SK-N-SH (cell line): ENCODE data around the gene MAGEB4. TPM values are rescaled to one million over a fixed set of nuclear protein-coding genes. Genes with fewer than 3 reads are reported as not detected.

Source experiments
- CTCF ChIA-PET: fragments of 300-600, 350-600 bp; formaldehyde crosslinking; extraction: SDS; loops from one replicate; lab custom pipeline; 2021; lab: Yijun Ruan, JAX
- POLR2A ChIA-PET: fragments of 350-600 bp; sonication (Branson Sonifier 250); formaldehyde crosslinking; extraction: SDS; loops from one replicate; lab custom pipeline; 2020; ENCODE audit warnings: antibody characterized with exemption, inconsistent platforms; lab: Yijun Ruan, JAX
- DNase-seq: peaks from one replicate; pipeline ENCODE4 v3.0.0; 2012
- H2AFZ ChIP-seq: fragments of 200-600 bp; sonication (generic); 2 replicates; pipeline ENCODE4 v1.8.1; 2016; ENCODE audit warnings: antibody characterized with exemption, mild to moderate bottlenecking, low read depth
- H3F3A ChIP-seq: fragments of 200-600 bp; sonication (generic); replicated peaks from 2 replicates; pipeline ENCODE3; 2016; ENCODE audit warnings: antibody characterized with exemption, mild to moderate bottlenecking; ENCODE audit not compliant: insufficient read depth
- H3K27ac ChIP-seq, 2 experiments: fragments of 200-500 bp in 1 of 2; fragments of 200-600 bp in 1 of 2; sonication (Bioruptor generic) in 1 of 2; sonication (generic), shearing (Covaris generic) in 1 of 2; 2 replicates each; pipeline versions ENCODE4 v1.5.1 to v1.6.1; 2014 to 2016; ENCODE audit warnings: low read depth in 2 of 2, inconsistent platforms in 1 of 2, low read length in 1 of 2, mild to moderate bottlenecking in 1 of 2, mixed read lengths in 1 of 2
- H3K27me3 ChIP-seq: fragments of 200-600 bp; sonication (generic), shearing (Covaris generic); 2 replicates; pipeline ENCODE4 v1.6.1; 2016; ENCODE audit warnings: mixed run types; ENCODE audit not compliant: insufficient read depth
- H3K36me3 ChIP-seq, 2 experiments: fragments of 200-500 bp in 1 of 2; fragments of 200-600 bp in 1 of 2; sonication (Bioruptor generic) in 1 of 2; sonication (generic) in 1 of 2; replicated peaks in 1 of 2; 2 replicates each; pipeline versions ENCODE3 to v1.5.1; 2014 to 2016; ENCODE audit warnings: low read length in 1 of 2, mild to moderate bottlenecking in 1 of 2; ENCODE audit not compliant: insufficient read depth in 2 of 2, control insufficient read depth in 1 of 2
- H3K4me1 ChIP-seq, 2 experiments: fragments of 200-500 bp in 1 of 2; fragments of 200-600 bp in 1 of 2; sonication (Bioruptor generic) in 1 of 2; sonication (generic), shearing (Covaris generic) in 1 of 2; 2 replicates each; pipeline versions ENCODE4 v1.5.1 to v1.6.1; 2014 to 2016; ENCODE audit warnings: low read depth in 1 of 2, low read length in 1 of 2, mixed run types in 1 of 2; ENCODE audit not compliant: insufficient read depth in 2 of 2, control insufficient read depth in 1 of 2
- H3K4me2 ChIP-seq: fragments of 200-600 bp; sonication (generic), shearing (Covaris generic); 2 replicates; pipeline ENCODE4 v1.6.1; 2017; ENCODE audit warnings: mixed run types
- H3K4me3 ChIP-seq, 2 experiments: fragments of 200-500 bp in 1 of 2; fragments of 200-600 bp in 1 of 2; sonication (Bioruptor generic) in 1 of 2; sonication (generic), shearing (Covaris generic) in 1 of 2; 2 replicates each; pipeline versions ENCODE4 v1.5.1 to v1.8.1; 2014 to 2016; ENCODE audit warnings: low read depth in 2 of 2, inconsistent platforms in 1 of 2, low read length in 1 of 2, mild to moderate bottlenecking in 1 of 2, mixed read lengths in 1 of 2, moderate library complexity in 1 of 2
- H3K79me2 ChIP-seq: fragments of 200-600 bp; sonication (generic); 2 replicates; pipeline ENCODE4 v1.8.1; 2017; ENCODE audit warnings: mild to moderate bottlenecking; ENCODE audit not compliant: insufficient read depth
- H3K9ac ChIP-seq: fragments of 200-600 bp; sonication (generic); 2 replicates; pipeline ENCODE4 v1.6.1; 2017; ENCODE audit warnings: mixed run types
- H3K9me2 ChIP-seq: fragments of 200-600 bp; sonication (generic); 2 replicates; pipeline ENCODE4 v1.6.1; 2017; ENCODE audit warnings: mixed run types
- H3K9me3 ChIP-seq: fragments of 200-600 bp; sonication (generic); 2 replicates; pipeline ENCODE4 v1.6.1; 2017; ENCODE audit warnings: mixed run types, mild to moderate bottlenecking, moderate library complexity
- H4K20me1 ChIP-seq: fragments of 200-600 bp; sonication (generic); 2 replicates; pipeline ENCODE4 v1.6.1; 2017; ENCODE audit warnings: mild to moderate bottlenecking, mixed run types; ENCODE audit not compliant: insufficient read depth
- CHD2 ChIP-seq: fragments of 150-350 bp; IDR thresholded peaks from 2 replicates; pipeline ENCODE4 v1.6.1; 2018; ENCODE audit warnings: low read length; ENCODE audit not compliant: partially characterized antibody
- CTCF ChIP-seq: fragments of 200-600 bp; sonication (generic); IDR thresholded peaks from 2 replicates; pipeline ENCODE4 v1.6.1; 2017; ENCODE audit warnings: antibody characterized with exemption, mild to moderate bottlenecking, moderate library complexity
- EP300 ChIP-seq, 2 experiments: IDR thresholded peaks; 2 replicates each; pipeline versions ENCODE4 v1.4.0 to v1.6.1; 2012; ENCODE audit warnings: borderline replicate concordance in 1 of 2, low read depth in 1 of 2, low read length in 1 of 2
- EZH2phosphoT487 ChIP-seq: fragments of 200-600 bp; sonication (generic); IDR thresholded peaks from 2 replicates; pipeline ENCODE4 v1.6.1; 2017; ENCODE audit warnings: low read depth, mixed run types, mild to moderate bottlenecking, antibody characterized with exemption, moderate library complexity, borderline replicate concordance
- FOSL2 ChIP-seq: IDR thresholded peaks from 2 replicates; pipeline ENCODE4 v1.4.0; 2012; ENCODE audit warnings: low read depth, mild to moderate bottlenecking, moderate library complexity, borderline replicate concordance
- FOXJ3 ChIP-seq: sonication (generic); formaldehyde crosslinking; IDR thresholded peaks from 2 replicates; pipeline ENCODE4 v1.5.1; 2020; ENCODE audit warnings: mild to moderate bottlenecking, missing genetic modification reagents
- GABPA ChIP-seq: IDR thresholded peaks from 2 replicates; pipeline ENCODE4 v1.4.0; 2012; ENCODE audit warnings: low read depth, mild to moderate bottlenecking
- GATA2 ChIP-seq: sonication (generic); formaldehyde crosslinking; IDR thresholded peaks from 2 replicates; pipeline ENCODE4 v1.5.0; 2020; ENCODE audit warnings: mild to moderate bottlenecking, missing genetic modification reagents
- JUND ChIP-seq: IDR thresholded peaks from 2 replicates; pipeline ENCODE4 v1.4.0; 2012
- MEF2A ChIP-seq: IDR thresholded peaks from 2 replicates; pipeline ENCODE4 v1.4.0; 2012; ENCODE audit warnings: low read depth, borderline replicate concordance
- MXI1 ChIP-seq: IDR thresholded peaks from 2 replicates; pipeline ENCODE4 v1.6.1; 2012; ENCODE audit warnings: mild to moderate bottlenecking, low read depth, low read length, improper control_type of control experiment
- NFIC ChIP-seq: IDR thresholded peaks from 2 replicates; pipeline ENCODE4 v1.4.0; 2012; ENCODE audit warnings: borderline replicate concordance
- RAD21 ChIP-seq: IDR thresholded peaks from 2 replicates; pipeline ENCODE4 v1.6.1; 2012; ENCODE audit warnings: mild to moderate bottlenecking, low read length
- RCOR1 ChIP-seq: fragments of 150-350 bp; IDR thresholded peaks from 2 replicates; pipeline ENCODE4 v1.6.1; 2017; ENCODE audit warnings: antibody characterized with exemption, low read length
- RFX5 ChIP-seq: IDR thresholded peaks from 2 replicates; pipeline ENCODE4 v1.6.1; 2012; ENCODE audit warnings: mild to moderate bottlenecking, improper control_type of control experiment, low read length
- RXRA ChIP-seq: IDR thresholded peaks from 2 replicates; pipeline ENCODE4 v1.4.0; 2012; ENCODE audit warnings: low read depth, mild to moderate bottlenecking, borderline replicate concordance
- SMC3 ChIP-seq: IDR thresholded peaks from 2 replicates; pipeline ENCODE4 v1.6.1; 2012; ENCODE audit warnings: low read depth, low read length, improper control_type of control experiment
- TAF1 ChIP-seq: IDR thresholded peaks from 2 replicates; pipeline ENCODE4 v1.6.1; 2012; ENCODE audit warnings: low read depth, mild to moderate bottlenecking, low read length, moderate library complexity, borderline replicate concordance
- TCF12 ChIP-seq: IDR thresholded peaks from 2 replicates; pipeline ENCODE4 v1.4.0; 2012
- USF1 ChIP-seq: IDR thresholded peaks from 2 replicates; pipeline ENCODE4 v1.4.0; 2012; ENCODE audit warnings: low read depth, borderline replicate concordance
- ZBTB33 ChIP-seq: IDR thresholded peaks from 2 replicates; pipeline ENCODE4 v1.4.0; 2012; ENCODE audit warnings: low read depth, borderline replicate concordance
- WGBS: methylation state at CpG from one replicate; pipeline ENCODE4 v1.1.6; 2017; ENCODE audit warnings: low lambda C conversion rate; 5-methylcytosine and 5-hydroxymethylcytosine counted together
- polyA plus RNA-seq, 3 experiments: library from polyadenylated mRNA; depleted of rRNA; stranded (reverse); fragments of >200 nt; gene quantifications; 2 replicates each; pipeline ENCODE4 v1.2.3, GENCODE V29; 2012
- TF ChIP-seq, protein P1 (sequence below): fragments of 150-350 bp; IDR thresholded peaks from 2 replicates; pipeline ENCODE4 v1.6.1; 2017; ENCODE audit warnings: antibody characterized with exemption, low read length, low read depth, borderline replicate concordance
- TF ChIP-seq, protein P2 (sequence below): fragments of 150-350 bp; IDR thresholded peaks from 2 replicates; pipeline ENCODE4 v1.6.1; 2016; ENCODE audit warnings: mild to moderate bottlenecking, low read depth, low read length
- TF ChIP-seq, protein P3 (sequence below): IDR thresholded peaks from 2 replicates; pipeline ENCODE4 v1.6.1; 2012; ENCODE audit warnings: mild to moderate bottlenecking, low read depth, low read length, moderate library complexity

The MAGEB4 gene
- polyA plus RNA-seq, 1 of the 3 experiments (the other 2 are of a cell fraction): not detected

GRCh38 chrX:30215357-30215843 lies 26.4 kb upstream of the MAGEB4 start, which contains the start of gene MAGEB2:
TSS of gene MAGEB2 (plus strand) at chrX:30215563. CDS start at chrX:30218581, 3,018 bp downstream.
- ChIA-PET CTCF (no interaction called here), POLR2A (no interaction called here)
- Histone ChIP-seq H3K27me3 (no peaks in the 10 kb centered on the region; the same call in 1 of the 2 replicates), H3K27ac (no peak within 1 kb of the TSS), H4K20me1 (no peaks in the 10 kb centered on the region), H3F3A (no peaks in the 10 kb centered on the region), H3K9me3 (no peaks in the 10 kb centered on the region), H3K4me1 (no peaks in the 10 kb centered on the region), H3K9ac (no peak within 1 kb of the TSS), H2AFZ (peak within 1 kb of the TSS; percentile 63; the same call in 1 of the 2 replicates), H3K79me2 (no peaks in the 10 kb centered on the region), H3K36me3 (no peaks in the 10 kb centered on the region), H3K4me2 (no peak within 1 kb of the TSS), H3K4me3 (no peak within 1 kb of the TSS), H3K9me2 (no peaks in the 10 kb centered on the region)
- 36% methylated on average over 26 of the region's 29 CpGs for WGBS
- DNase-seq: peak; percentile 33
- TF ChIP-seq MXI1 (no peak), FOXJ3 (CRISPR knock-in tag) (no peak), TCF12 (no peak), RFX5 (no peak), ZBTB33 (no peak), CHD2 (no peak), GATA2 (CRISPR knock-in tag) (no peak), FOSL2 (peak; percentile 32; the same call in 1 of the 2 replicates), NFIC (no peak), EP300 (IDR thresholded peaks at IDR 0.05; ENCODE audit: borderline replicate concordance in 1 of 2, low read depth in 1 of 2, low read length in 1 of 2) (no peak), GABPA (peak; percentile 73), CTCF (peak; percentile 49), JUND (no peak), TAF1 (no peak), EZH2phosphoT487 (no peak), MEF2A (no peak), SMC3 (no peak), RCOR1 (no peak), USF1 (no peak), RXRA (no peak), RAD21 (no peak)
- TF ChIP-seq, protein P1, sequence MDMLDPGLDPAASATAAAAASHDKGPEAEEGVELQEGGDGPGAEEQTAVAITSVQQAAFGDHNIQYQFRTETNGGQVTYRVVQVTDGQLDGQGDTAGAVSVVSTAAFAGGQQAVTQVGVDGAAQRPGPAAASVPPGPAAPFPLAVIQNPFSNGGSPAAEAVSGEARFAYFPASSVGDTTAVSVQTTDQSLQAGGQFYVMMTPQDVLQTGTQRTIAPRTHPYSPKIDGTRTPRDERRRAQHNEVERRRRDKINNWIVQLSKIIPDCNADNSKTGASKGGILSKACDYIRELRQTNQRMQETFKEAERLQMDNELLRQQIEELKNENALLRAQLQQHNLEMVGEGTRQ: no peak
- TF ChIP-seq, protein P2, sequence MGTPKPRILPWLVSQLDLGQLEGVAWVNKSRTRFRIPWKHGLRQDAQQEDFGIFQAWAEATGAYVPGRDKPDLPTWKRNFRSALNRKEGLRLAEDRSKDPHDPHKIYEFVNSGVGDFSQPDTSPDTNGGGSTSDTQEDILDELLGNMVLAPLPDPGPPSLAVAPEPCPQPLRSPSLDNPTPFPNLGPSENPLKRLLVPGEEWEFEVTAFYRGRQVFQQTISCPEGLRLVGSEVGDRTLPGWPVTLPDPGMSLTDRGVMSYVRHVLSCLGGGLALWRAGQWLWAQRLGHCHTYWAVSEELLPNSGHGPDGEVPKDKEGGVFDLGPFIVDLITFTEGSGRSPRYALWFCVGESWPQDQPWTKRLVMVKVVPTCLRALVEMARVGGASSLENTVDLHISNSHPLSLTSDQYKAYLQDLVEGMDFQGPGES: no peak
- TF ChIP-seq, protein P3, sequence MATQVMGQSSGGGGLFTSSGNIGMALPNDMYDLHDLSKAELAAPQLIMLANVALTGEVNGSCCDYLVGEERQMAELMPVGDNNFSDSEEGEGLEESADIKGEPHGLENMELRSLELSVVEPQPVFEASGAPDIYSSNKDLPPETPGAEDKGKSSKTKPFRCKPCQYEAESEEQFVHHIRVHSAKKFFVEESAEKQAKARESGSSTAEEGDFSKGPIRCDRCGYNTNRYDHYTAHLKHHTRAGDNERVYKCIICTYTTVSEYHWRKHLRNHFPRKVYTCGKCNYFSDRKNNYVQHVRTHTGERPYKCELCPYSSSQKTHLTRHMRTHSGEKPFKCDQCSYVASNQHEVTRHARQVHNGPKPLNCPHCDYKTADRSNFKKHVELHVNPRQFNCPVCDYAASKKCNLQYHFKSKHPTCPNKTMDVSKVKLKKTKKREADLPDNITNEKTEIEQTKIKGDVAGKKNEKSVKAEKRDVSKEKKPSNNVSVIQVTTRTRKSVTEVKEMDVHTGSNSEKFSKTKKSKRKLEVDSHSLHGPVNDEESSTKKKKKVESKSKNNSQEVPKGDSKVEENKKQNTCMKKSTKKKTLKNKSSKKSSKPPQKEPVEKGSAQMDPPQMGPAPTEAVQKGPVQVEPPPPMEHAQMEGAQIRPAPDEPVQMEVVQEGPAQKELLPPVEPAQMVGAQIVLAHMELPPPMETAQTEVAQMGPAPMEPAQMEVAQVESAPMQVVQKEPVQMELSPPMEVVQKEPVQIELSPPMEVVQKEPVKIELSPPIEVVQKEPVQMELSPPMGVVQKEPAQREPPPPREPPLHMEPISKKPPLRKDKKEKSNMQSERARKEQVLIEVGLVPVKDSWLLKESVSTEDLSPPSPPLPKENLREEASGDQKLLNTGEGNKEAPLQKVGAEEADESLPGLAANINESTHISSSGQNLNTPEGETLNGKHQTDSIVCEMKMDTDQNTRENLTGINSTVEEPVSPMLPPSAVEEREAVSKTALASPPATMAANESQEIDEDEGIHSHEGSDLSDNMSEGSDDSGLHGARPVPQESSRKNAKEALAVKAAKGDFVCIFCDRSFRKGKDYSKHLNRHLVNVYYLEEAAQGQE: no peak
